ENCODE results near the gene RPS16. TPM values are rescaled to one million over a fixed set of nuclear protein-coding genes. Genes with fewer than 3 reads are reported as not detected.

The RPS16 gene
- total and polyA plus RNA-seq, 2 of the 13 experiments (the other 11 are each of a cell fraction or from before 2014, with no cell fraction given), result 488 to 2,583 TPM

DNA sequence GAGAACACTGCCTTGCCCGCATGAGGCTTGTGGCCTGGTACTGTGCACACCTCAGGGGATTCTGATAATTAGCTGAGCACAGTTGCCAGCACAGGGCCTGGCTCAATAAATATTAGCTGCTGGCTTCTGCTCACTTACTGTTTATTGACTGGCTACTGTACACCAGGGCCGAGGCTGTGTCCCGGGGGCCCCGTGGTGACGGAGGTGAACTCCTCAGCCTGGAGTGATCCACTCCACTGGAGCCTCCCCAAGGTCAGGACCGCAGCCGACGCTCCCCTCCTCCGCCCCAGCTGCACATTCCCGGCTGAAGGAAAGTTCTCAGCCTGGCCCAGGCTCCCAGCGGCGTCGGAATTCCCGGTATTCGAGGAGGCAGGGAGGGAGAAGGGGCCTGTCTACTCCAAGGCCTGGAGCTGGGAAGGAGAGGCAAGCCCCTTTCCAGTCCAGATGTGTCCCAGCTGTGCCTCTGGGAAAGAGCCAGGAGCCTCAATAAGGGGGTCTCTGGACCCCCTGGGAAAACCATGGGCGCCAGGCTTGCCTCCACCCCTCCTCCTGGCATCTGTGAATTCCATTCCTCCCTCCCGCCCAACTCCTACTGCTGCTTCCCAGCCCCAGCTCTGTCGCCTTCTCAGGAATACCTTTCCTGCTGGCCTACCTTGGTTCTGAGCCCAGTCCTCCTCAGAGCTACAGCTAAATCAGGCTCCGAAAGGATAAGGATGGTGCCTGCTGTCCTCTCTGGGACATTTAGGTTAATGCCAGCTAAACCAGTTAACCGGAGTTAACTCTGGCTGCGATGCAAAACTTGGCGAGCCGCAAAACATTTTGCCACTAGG, 7.3 kb downstream of the RPS16 start (continued):
- no peak for TF ChIP-seq SNRNP70 (IDR thresholded peaks at IDR 0.05; ENCODE audit: low read depth, low read length)
- TF ChIP-seq TAF1 (CRISPR knock-in tag; IDR thresholded peaks at IDR 0.05), result no peak
- TF ChIP-seq, protein P1, sequence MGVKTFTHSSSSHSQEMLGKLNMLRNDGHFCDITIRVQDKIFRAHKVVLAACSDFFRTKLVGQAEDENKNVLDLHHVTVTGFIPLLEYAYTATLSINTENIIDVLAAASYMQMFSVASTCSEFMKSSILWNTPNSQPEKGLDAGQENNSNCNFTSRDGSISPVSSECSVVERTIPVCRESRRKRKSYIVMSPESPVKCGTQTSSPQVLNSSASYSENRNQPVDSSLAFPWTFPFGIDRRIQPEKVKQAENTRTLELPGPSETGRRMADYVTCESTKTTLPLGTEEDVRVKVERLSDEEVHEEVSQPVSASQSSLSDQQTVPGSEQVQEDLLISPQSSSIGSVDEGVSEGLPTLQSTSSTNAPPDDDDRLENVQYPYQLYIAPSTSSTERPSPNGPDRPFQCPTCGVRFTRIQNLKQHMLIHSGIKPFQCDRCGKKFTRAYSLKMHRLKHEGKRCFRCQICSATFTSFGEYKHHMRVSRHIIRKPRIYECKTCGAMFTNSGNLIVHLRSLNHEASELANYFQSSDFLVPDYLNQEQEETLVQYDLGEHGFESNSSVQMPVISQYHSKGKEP (CRISPR knock-in tag; IDR thresholded peaks at IDR 0.05), result no peak
- TF ChIP-seq PRPF4 (IDR thresholded peaks at IDR 0.05; ENCODE audit: low read depth, low read length, poor library complexity, severe bottlenecking), result no peak
- TF ChIP-seq YEATS4 (CRISPR knock-in tag; IDR thresholded peaks at IDR 0.05; ENCODE audit: borderline replicate concordance), result no peak
- TF ChIP-seq MYNN (CRISPR knock-in tag; IDR thresholded peaks at IDR 0.05; ENCODE audit: low read depth), result no peak
- no peak for TF ChIP-seq ZNF335 (CRISPR knock-in tag; IDR thresholded peaks at IDR 0.05)
- TF ChIP-seq, protein P2, sequence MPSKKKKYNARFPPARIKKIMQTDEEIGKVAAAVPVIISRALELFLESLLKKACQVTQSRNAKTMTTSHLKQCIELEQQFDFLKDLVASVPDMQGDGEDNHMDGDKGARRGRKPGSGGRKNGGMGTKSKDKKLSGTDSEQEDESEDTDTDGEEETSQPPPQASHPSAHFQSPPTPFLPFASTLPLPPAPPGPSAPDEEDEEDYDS (CRISPR knock-in tag; IDR thresholded peaks at IDR 0.05), result no peak
- peak; percentile 46; the same call in 1 of the 2 replicates for TF ChIP-seq FOXA3 (CRISPR knock-in tag; IDR thresholded peaks at IDR 0.05)
- no peak for TF ChIP-seq CEBPG (CRISPR knock-in tag; IDR thresholded peaks at IDR 0.05)
- TF ChIP-seq ZNF274 (CRISPR knock-in tag; IDR thresholded peaks at IDR 0.05), result no peak
- TF ChIP-seq, protein P3, sequence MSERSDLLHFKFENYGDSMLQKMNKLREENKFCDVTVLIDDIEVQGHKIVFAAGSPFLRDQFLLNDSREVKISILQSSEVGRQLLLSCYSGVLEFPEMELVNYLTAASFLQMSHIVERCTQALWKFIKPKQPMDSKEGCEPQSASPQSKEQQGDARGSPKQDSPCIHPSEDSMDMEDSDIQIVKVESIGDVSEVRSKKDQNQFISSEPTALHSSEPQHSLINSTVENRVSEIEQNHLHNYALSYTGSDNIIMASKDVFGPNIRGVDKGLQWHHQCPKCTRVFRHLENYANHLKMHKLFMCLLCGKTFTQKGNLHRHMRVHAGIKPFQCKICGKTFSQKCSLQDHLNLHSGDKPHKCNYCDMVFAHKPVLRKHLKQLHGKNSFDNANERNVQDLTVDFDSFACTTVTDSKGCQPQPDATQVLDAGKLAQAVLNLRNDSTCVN (CRISPR knock-in tag; IDR thresholded peaks at IDR 0.05; ENCODE audit: borderline replicate concordance), result 0 out of 2 replicates have a peak, but pooled peaks have one; percentile 22
- no peak for TF ChIP-seq POLR2AphosphoS2 (IDR thresholded peaks at IDR 0.05; ENCODE audit: low read depth, low read length)
- TF ChIP-seq SRF (IDR thresholded peaks at IDR 0.05; ENCODE audit: low read depth, low read length), result no peak
- TF ChIP-seq, protein P4, sequence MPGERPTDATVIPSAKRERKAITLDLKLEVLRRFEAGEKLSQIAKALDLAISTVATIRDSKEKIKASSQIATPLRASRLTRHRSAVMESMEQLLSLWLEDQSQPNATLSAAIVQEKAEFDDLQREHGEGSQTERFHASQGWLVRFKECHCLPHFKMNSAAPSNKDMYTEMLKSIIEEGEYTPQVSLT (CRISPR knock-in tag; IDR thresholded peaks at IDR 0.05; ENCODE audit: borderline replicate concordance, low read depth), result no peak
- TF ChIP-seq, protein P5, sequence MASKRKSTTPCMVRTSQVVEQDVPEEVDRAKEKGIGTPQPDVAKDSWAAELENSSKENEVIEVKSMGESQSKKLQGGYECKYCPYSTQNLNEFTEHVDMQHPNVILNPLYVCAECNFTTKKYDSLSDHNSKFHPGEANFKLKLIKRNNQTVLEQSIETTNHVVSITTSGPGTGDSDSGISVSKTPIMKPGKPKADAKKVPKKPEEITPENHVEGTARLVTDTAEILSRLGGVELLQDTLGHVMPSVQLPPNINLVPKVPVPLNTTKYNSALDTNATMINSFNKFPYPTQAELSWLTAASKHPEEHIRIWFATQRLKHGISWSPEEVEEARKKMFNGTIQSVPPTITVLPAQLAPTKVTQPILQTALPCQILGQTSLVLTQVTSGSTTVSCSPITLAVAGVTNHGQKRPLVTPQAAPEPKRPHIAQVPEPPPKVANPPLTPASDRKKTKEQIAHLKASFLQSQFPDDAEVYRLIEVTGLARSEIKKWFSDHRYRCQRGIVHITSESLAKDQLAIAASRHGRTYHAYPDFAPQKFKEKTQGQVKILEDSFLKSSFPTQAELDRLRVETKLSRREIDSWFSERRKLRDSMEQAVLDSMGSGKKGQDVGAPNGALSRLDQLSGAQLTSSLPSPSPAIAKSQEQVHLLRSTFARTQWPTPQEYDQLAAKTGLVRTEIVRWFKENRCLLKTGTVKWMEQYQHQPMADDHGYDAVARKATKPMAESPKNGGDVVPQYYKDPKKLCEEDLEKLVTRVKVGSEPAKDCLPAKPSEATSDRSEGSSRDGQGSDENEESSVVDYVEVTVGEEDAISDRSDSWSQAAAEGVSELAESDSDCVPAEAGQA (IDR thresholded peaks at IDR 0.05; ENCODE audit: low read depth), result peak; percentile 24; the same call in 1 of the 2 replicates
- TF ChIP-seq, protein P5 (CRISPR knock-in tag; IDR thresholded peaks at IDR 0.05; ENCODE audit: borderline replicate concordance), result no peak
- no peak for TF ChIP-seq SOX13 (IDR thresholded peaks at IDR 0.05)
- no peak; a peak in 1 of 4 replicates for TF ChIP-seq SOX13 (CRISPR knock-in tag; conservative IDR thresholded peaks at IDR 0.05 in 1 of 2, IDR thresholded peaks at IDR 0.05 in 1 of 2)
- peak; percentile 78; the same call in 1 of the 2 replicates for TF ChIP-seq ZKSCAN5 (CRISPR knock-in tag; IDR thresholded peaks at IDR 0.05)
- TF ChIP-seq ZNF674 (CRISPR knock-in tag; IDR thresholded peaks at IDR 0.05; ENCODE audit: low read depth), result no peak

All from HepG2 (cell line).